Left lobe of liver (tissue), 2 donors: Measurements from ENCODE around the gene ANTXR2. TPM values are rescaled to one million over a fixed set of nuclear protein-coding genes. Genes with fewer than 3 reads are reported as not detected.

Experiments
- ATAC-seq: fragments of 200-7000 bp; cut with Tn5 transposase; one replicate; pipeline ENCODE4 v1.9.1; 2020; ENCODE audit warnings: mild to moderate bottlenecking, moderate library complexity
- DNase-seq: peaks from one replicate; pipeline ENCODE4 v3.0.0-alpha.2; 2020; ENCODE audit warnings: low spot score
- total RNA-seq: library from RNA; stranded (reverse); gene quantifications from one replicate; pipeline ENCODE4 v1.2.1, GENCODE V29; 2021
- donor health status: DM: no; HTN: no; CAD: no; lungs with moderate emphysema.
- donor health status: DM: no; HTN: yes; CAD: no.

The ANTXR2 gene
- total RNA-seq, 1 donor from 2014 or later: 31.9 TPM

DNA sequence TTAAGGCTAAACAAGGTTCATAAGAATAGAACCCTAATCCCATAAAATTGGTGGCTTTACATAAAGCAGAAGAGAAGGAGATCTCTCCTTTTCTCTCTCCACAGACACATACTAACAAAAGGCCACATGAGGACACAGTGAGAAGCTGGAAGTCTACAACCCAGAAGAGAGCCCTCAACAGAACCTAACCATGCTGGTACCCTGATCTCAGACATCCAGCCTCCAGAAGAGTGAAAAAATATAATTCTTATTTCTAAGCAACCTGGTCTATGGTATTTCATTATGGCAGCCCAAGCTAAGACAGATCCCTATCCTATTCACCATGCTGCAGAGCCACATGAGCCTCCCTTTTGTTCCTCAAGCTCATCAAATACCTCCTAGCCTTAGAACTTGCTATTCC, 195.5 kb downstream of the ANTXR2 start:
- no peak for ATAC-seq
- DNase-seq: no peak

DNA sequence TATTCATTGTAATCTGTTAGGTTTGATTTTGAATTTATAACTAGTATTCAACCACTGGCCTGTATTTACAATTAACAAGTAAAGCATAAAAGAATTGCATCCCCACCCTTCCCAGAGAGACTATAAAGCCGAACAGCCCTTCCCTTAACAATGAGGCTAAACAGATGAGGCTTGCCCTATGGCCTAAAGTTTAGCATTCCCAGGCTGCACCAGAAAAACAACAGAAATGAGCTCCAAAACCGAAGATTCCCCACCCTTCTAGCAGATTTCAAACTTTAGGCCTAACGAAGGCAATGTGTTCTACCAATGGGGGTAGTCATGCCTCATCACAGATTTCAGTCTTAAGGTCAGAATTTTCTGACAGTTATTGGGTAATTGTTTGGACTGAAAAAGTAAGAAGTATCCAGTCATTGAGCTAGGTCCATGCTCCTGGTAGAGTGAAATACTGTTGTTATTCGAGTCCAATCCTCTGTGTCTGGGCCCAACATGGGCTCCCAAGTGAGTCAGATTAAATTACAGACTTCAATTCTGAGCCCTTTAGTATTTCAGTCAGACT, 197.6 kb downstream of the ANTXR2 start:
- DNase-seq (no peak), ATAC-seq (no peak)

DNA sequence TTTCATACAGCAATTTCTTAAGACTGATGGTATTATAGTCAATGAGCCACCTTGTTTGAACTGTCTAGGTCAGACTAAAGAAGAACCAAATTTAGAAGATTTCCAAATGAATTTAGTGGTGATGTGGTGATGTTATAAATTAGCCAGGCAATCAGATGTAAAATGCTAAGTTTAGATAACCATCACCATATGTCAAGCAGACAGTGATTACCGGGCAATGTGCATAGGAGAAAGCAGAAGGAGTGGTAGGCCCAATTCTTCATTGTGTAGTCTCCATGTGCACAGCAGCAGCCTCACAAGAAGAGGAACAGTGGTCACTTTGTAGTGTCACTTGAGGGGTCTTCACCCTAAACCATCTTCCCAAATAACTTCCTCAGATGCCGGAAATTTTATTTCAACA, 198.8 kb downstream of the ANTXR2 start:
- ATAC-seq (no peak), DNase-seq (no peak)

DNA sequence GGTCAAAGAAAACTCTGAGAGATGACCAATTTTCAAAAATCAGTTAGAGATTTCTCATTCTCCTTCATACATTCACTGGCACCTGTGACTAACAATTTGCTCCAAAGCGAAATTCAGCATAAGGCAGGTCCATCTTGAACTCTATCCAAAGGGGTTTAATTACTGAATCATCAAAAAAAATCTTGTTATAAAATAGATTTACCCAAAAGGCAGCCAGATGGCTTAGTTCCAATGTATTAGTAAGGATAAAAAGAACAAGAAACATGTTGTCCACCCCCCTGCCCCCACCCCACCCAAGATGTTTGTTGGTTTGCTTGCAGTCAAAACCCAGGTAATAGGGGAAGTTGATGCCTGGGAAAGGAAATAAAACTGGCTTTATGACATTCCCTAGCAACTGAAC, 200.3 kb downstream of the ANTXR2 start:
- ATAC-seq: no peak
- DNase-seq: no peak

DNA sequence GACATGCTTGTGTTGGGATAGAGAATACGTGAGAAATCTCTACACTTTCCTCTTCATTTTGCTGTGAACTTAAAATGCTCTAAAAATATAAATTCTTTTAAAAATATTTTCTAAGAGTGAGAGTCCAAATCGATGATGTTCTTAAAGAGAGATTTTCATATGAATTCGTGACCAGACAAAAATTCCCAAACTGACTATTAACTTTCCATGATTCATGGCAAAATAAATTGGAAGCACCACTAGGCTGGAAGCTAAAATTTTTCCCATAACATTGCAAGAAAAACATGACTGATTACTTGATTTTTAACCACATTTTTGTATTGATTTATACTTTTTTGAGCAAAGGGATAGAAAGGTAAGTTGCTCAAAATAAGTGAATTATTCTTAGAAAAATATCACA, 201.1 kb downstream of the ANTXR2 start:
- DNase-seq (no peak), ATAC-seq (no peak)

DNA sequence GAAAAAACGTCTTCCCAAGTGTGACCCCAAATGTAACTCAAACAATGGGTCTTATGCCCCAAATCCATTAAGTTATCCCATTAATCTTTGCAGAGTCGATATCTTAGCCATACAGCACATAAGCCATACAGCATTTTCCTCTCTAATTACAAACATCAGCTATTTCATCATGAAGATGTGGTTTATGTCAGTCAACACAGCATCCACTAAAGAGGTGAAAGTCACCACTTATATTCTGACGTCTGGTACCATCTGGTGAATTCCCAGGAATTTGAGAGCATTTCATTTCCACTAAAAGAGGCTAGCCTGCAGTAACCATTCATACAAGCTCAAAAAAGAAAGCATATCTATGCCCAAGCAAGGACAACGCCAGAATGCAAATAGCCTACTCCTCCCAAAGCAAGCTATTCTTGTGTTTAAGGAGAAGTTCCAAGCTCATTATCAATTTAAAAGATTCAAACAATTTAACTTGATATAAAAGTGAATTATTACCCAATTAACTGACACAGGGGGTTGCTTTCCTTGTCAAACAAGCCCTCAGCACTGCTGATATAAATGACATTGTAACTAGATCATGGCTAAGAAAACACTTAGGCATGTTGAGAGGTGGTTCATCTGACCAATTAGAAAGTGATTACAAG, 203.3 kb downstream of the ANTXR2 start:
- ATAC-seq: no peak
- no peak for DNase-seq

- no peak for ATAC-seq
Observed at GRCh38 chr4:79865201-79865597, 207.8 kb downstream of the ANTXR2 start.

DNA sequence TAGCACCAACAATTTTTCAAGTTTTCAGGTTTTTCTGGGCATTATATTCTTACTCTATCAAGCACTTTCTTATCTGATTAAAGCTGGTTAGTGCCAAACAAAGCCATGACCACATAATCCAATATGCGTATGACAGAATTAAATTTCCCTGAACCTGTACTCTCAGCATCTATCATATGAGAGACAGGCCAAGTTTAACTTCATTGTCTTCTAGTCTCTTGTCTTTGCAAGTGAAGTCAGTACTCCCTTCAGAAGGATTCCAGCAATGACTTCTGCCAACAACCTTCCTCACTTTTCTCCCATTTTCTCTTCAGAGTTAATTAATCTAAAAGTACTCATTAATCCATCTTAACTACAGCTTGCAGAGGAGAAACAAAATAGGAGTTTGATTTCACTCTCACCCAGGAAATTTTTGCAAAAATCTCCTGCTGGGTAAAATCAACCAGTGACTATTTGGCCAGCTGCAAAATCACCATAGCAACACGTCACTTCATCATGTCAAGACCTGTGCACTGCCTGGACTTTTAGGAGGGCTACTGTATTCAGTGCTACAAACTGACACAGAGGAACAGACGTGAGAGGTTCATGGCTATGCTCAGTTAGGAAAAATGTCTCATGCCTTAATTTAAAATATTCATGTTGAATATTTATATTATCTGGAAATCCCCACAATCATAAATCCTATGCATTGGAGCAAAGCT, 208.4 kb downstream of the ANTXR2 start:
- DNase-seq (no peak), ATAC-seq (no peak)

More at GRCh38 chr4:79865201-79865597, 207.8 kb downstream of the ANTXR2 start:
- DNase-seq: no peak

DNA sequence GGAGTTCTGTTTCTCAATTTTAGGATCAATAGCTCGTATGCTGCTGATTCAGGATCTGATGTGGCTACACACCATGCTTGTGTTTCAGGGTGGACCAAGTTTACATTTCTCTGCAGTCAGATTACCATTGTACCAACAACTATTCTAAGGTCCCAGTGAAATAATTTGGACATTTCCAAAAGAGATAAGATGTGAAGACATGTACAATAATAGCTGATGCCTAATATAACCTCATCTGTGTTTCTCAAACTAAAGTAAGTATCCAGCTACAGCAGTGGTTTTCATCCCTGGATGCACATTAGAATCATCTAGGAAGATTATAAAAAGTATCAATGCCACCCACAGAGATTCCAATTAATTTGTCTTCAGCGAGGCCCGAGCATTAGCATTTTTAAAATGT, 209.7 kb downstream of the ANTXR2 start:
- DNase-seq (no peak), ATAC-seq (no peak)

GRCh38 chr4:79862821-79863220, 210.2 kb downstream of the ANTXR2 start:
- no peak for ATAC-seq

GRCh38 chr4:79857811-79858210, 215.2 kb downstream of the ANTXR2 start:
- ATAC-seq (no peak), DNase-seq (no peak)

More at GRCh38 chr4:79862821-79863220, 210.2 kb downstream of the ANTXR2 start:
- no peak for DNase-seq

- ATAC-seq (no peak), DNase-seq (no peak)
Observed at GRCh38 chr4:79856196-79856595, 216.8 kb downstream of the ANTXR2 start.

DNA sequence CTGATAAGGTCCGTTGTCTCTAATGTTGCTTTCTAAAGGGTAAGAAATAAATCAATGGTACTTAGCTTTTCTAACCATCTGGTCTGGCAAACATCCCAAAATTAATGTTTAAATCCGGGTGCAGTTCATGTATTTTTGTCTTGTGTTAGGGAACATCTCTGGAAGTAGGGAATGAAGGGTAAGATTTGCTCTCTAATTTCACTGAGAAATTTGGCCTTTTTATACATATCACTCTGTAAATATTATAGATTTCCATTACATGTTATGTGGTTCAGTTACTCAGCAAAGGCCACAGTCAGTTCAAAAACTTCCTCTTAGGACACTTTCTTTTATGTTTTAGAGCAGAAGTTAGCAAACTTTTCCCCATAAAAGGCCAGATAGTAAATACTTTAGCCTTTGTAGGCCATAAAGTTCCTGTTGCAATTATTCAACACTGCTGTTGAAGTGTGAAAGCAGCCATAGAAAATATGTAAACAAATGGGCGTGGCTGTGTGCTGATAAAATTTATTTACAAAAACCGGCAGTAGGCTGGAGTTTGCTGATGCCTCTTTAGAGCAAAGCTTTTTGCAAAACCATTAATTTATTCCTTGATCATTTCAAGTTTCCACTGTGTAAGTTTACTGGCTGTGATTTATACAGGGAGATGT, 218.1 kb downstream of the ANTXR2 start:
- DNase-seq: no peak
- ATAC-seq: no peak

DNA sequence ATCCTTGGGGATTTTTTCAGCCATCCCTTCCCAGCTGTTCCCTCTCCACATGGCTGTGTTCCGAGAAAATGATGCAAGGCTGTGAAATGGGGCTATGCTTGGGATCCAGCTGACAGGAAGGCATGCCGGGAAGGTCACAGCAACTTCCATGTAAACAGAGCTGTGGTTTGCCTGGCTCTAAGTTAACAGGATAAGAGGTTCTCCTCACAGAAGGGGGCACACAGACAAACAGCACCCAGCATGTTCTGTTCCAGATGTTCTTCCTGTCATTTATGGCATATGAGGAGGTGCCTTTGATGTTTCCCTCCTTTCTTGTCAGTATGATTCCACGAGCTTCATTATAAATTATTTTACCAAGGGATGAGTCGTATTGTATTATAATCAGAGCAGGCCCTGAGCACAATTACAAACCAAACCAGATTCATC, 220.7 kb downstream of the ANTXR2 start:
- ATAC-seq (no peak), DNase-seq (no peak)

GRCh38 chr4:79851625-79852304, 221.3 kb downstream of the ANTXR2 start:
- no peak for DNase-seq

More at GRCh38 chr4:79851625-79852304, 221.3 kb downstream of the ANTXR2 start:
- no peak for ATAC-seq

Other genes starting within 250 kb of the ANTXR2 start
- 0.28 TPM for gene PRDM8, start 124.3 kb upstream of the ANTXR2 start, total RNA-seq
- gene FGF5, start 193.4 kb upstream of the ANTXR2 start, total RNA-seq: not detected